ENCODE data around the gene RAB27A. TPM values are rescaled to one million over a fixed set of nuclear protein-coding genes. Genes with fewer than 3 reads are reported as not detected.
A peak's percentile ranks its signal among the peaks of the same experiment; 100 is the strongest.
"Not testable (repeated sequence)": the region's sequence is repeated elsewhere in the genome, so short reads cannot be mapped to it uniquely, and the experiment has no call there.

The RAB27A gene
- total RNA-seq, 1 donor from 2014 or later = 13.1 TPM

- Mint-ChIP-seq H3K27me3 (ENCODE audit: low read depth) (no peaks in the 10 kb centered on the region), H3K9me3 (peaks cover 4% of the 10 kb centered on the region), H3K4me3 (no peak overlapping the region), H3K4me1 (peaks cover 7% of the 10 kb centered on the region), H3K27ac (peak overlapping the region; percentile 19), H3K36me3 (peaks cover 7% of the 10 kb centered on the region)
- TF ChIP-seq, protein P1, sequence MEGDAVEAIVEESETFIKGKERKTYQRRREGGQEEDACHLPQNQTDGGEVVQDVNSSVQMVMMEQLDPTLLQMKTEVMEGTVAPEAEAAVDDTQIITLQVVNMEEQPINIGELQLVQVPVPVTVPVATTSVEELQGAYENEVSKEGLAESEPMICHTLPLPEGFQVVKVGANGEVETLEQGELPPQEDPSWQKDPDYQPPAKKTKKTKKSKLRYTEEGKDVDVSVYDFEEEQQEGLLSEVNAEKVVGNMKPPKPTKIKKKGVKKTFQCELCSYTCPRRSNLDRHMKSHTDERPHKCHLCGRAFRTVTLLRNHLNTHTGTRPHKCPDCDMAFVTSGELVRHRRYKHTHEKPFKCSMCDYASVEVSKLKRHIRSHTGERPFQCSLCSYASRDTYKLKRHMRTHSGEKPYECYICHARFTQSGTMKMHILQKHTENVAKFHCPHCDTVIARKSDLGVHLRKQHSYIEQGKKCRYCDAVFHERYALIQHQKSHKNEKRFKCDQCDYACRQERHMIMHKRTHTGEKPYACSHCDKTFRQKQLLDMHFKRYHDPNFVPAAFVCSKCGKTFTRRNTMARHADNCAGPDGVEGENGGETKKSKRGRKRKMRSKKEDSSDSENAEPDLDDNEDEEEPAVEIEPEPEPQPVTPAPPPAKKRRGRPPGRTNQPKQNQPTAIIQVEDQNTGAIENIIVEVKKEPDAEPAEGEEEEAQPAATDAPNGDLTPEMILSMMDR (IDR thresholded peaks at IDR 0.05; ENCODE audit: unreplicated experiment) = no peak
- no peak for DNase-seq (ENCODE audit: low spot score in 2 of 2, unreplicated experiment in 2 of 2)
Measured at GRCh38 chr15:55253580-55253979, 36.0 kb downstream of the RAB27A start.

DNA sequence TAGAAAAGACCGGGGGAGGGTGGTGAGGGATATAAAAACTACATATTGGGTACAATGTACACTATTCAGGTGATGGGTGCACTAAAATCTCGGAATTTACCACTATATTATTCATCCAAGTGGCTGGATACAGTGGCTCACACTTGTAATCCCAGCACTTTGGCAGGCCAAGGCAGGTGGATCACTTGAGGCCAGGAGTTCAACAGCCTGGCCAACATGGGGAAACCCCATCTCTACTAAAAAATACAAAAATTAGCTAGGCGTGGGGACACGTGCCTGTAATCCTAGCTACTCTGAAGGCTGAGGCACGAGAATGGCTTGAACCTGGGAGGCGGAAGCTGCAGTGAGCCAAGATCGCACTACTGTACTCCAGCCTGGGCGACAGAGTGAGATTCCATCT is 37.4 kb downstream of the RAB27A start:
- not testable (repeated sequence) for H3K27ac Mint-ChIP-seq; DNase-seq (ENCODE audit: low spot score in 2 of 2, unreplicated experiment in 2 of 2); H3K27me3 Mint-ChIP-seq (ENCODE audit: low read depth); H3K9me3 Mint-ChIP-seq; H3K4me3 Mint-ChIP-seq; H3K4me1 Mint-ChIP-seq; H3K36me3 Mint-ChIP-seq

GRCh38 chr15:55250941-55251340 is 38.7 kb downstream of the RAB27A start:
- H3K4me1 Mint-ChIP-seq = peaks cover 7% of the 10 kb centered on the region
- no peaks in the 10 kb centered on the region for H3K9me3 Mint-ChIP-seq
- H3K27ac Mint-ChIP-seq = no peak overlapping the region
- H3K4me3 Mint-ChIP-seq = no peak overlapping the region
- no peak for DNase-seq (ENCODE audit: low spot score in 2 of 2, unreplicated experiment in 2 of 2)
- H3K27me3 Mint-ChIP-seq (ENCODE audit: low read depth) = no peaks in the 10 kb centered on the region
- H3K36me3 Mint-ChIP-seq = no peaks in the 10 kb centered on the region
- TF ChIP-seq, protein P1 (IDR thresholded peaks at IDR 0.05; ENCODE audit: unreplicated experiment) = no peak

DNA sequence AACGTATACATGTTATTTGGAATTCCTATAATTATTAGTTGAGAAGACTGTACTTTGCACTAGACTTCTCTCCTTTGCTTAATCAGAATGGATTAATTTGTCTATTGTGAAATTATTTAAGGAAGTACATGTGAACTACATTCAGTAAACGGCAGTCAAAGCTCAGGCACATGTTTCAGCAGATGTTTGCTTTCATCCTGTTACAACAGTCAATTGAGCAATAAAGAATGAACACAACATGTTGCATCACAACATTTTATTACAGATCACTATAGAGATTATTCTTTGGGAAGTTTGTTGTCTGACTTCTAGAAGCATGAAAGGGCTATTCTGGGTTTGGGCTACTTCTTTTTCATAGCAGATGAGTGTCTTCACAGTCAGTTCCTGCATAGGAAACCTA is 39.2 kb downstream of the RAB27A start:
- Mint-ChIP-seq H3K27me3 (ENCODE audit: low read depth) (no peaks in the 10 kb centered on the region), H3K9me3 (no peaks in the 10 kb centered on the region), H3K4me1 (peaks cover 7% of the 10 kb centered on the region), H3K36me3 (no peaks in the 10 kb centered on the region), H3K4me3 (no peak overlapping the region), H3K27ac (no peak overlapping the region)
- DNase-seq (ENCODE audit: low spot score in 2 of 2, unreplicated experiment in 2 of 2) = no peak
- TF ChIP-seq, protein P1 (IDR thresholded peaks at IDR 0.05; ENCODE audit: unreplicated experiment) = no peak

DNA sequence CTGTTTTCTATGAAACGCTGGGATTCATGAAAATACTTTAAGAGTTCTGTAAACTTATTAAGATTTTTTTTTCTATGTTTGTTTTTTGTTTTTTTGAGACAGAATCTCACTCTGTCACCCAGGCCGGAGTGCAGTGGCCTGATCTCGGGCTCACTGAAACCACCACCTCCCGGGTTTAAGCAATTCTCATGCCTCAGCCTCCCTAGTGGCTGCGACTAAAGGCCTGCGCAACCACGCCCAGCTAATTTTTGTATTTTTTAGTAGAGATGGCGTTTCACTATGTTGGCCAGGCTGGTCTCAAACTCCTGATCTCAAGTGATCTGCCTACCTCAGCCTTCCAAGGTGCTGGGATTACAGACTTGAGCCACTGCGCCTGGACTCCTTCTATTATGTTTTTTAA is 39.7 kb downstream of the RAB27A start:
- not testable (repeated sequence) for H3K9me3 Mint-ChIP-seq; H3K27me3 Mint-ChIP-seq (ENCODE audit: low read depth); H3K4me1 Mint-ChIP-seq; H3K4me3 Mint-ChIP-seq; H3K27ac Mint-ChIP-seq; H3K36me3 Mint-ChIP-seq; DNase-seq (ENCODE audit: low spot score in 2 of 2, unreplicated experiment in 2 of 2)

- Mint-ChIP-seq H3K27ac (no peak overlapping the region), H3K4me3 (no peak overlapping the region), H3K9me3 (no peaks in the 10 kb centered on the region), H3K27me3 (ENCODE audit: low read depth) (no peaks in the 10 kb centered on the region), H3K4me1 (no peaks in the 10 kb centered on the region), H3K36me3 (no peaks in the 10 kb centered on the region)
- DNase-seq (ENCODE audit: low spot score in 2 of 2, unreplicated experiment in 2 of 2) = no peak
- TF ChIP-seq, protein P1 (IDR thresholded peaks at IDR 0.05; ENCODE audit: unreplicated experiment) = no peak
Measured at GRCh38 chr15:55248895-55249294, 40.7 kb downstream of the RAB27A start.

- Mint-ChIP-seq H3K9me3 (no peaks in the 10 kb centered on the region), H3K27ac (no peak overlapping the region), H3K4me1 (no peaks in the 10 kb centered on the region), H3K36me3 (no peaks in the 10 kb centered on the region), H3K4me3 (no peak overlapping the region), H3K27me3 (ENCODE audit: low read depth) (no peaks in the 10 kb centered on the region)
- TF ChIP-seq, protein P1 (IDR thresholded peaks at IDR 0.05; ENCODE audit: unreplicated experiment) = no peak
- DNase-seq (ENCODE audit: low spot score in 2 of 2, unreplicated experiment in 2 of 2) = no peak
Measured at GRCh38 chr15:55247766-55248427, 41.7 kb downstream of the RAB27A start.
